ENCODE data around the gene MXRA8.

Gene MXRA8

DNA sequence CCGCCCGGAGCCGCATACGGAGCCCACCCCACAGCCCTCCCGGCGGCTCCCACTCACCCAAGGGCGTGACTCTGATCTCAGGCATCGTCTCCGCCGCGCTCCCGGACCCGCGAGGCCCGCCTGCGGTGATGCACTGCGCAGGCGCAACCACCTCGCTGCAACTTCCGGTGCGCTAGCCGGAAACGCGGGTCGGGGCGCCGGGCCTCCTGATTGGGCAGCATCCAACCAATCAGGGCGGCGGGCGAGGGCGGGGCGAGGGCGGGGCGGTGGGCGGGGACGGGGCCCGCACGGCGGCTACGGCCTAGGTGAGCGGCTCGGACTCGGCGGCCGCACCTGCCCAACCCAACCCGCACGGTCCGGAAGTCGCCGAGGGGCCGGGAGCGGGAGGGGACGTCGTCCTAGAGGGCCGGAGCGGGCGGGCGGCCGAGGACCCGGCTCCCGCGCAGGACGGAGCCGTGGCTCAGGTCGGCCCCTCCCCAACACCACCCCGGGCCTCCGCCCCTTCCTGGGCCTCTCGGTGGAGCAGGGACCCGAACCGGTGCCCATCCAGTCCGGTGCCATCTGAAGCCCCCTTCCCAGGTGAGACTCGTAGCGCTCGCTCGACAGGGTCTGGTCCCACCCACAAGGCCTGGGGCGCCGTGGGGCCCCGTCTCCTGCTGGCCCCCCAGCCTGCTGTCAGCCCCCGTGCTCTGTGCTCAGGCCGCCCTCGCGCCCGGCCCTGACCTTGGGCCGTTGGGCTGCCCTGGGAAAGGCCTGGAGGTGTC, 33.6 kb downstream of the MXRA8 start, which contains the start of the genes CPTP and INTS11:
TSS of gene CPTP (plus strand) at position 279 of the 764 bp plus-strand sequence. CDS start 2,109 bp downstream, outside the sequence.
TSS of gene INTS11 (minus strand) at position 137 of the 764 bp plus-strand sequence. CDS start at position 85, 52 bp downstream.
- peaks cover 13 to 49% (median 30%) of the 10 kb centered on the region in 3 donors for H3K36me3 ChIP-seq
- H3K27ac ChIP-seq, result peak within 1 kb of the TSS; percentile 82 to 94
- peak within 1 kb of the TSS; percentile 90 to 99 for H3K4me3 ChIP-seq
- intact Hi-C loops (cut with DNase I; ENCODE audit: low total_unique reads), result no loop called here
- H3K27me3 ChIP-seq, result no peaks in the 10 kb centered on the region
- peaks cover 0 to 59% (median 46%) of the 10 kb centered on the region in 4 donors for H3K4me1 ChIP-seq
- peak; percentile 87 to 97 for DNase-seq
- no peak for TF ChIP-seq CTCF (IDR thresholded peaks at IDR 0.05)
- no peaks in the 10 kb centered on the region for H3K9me3 ChIP-seq

DNA sequence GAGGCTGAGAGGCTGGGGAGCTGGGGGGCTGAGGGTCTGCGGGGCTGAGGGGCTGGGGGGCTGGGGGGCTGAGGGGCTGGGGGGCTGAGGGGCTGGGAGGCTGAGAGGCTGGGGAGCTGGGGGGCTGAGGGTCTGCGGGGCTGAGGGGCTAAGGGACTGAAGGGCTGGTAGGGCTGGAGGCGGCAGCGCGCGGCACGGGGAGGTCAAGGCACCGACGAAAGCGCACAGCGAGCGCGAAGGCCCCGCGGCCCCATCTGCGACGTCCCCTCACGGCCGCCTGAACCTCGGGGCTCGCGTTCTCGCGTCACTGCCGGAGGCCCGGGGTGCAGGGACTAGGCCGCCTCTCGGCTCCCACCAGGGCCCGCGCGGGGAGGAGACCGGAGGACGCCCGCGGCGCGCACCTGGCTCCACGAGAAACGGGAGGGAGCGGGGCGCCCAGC, 34.3 kb downstream of the MXRA8 start:
- Histone ChIP-seq H3K4me3 (peak overlapping the region; percentile 90 to 99), H3K27ac (peak overlapping the region; percentile 82 to 94), H3K36me3 (peaks cover 19 to 56% (median 36%) of the 10 kb centered on the region in 3 donors), H3K4me1 (peaks cover 0 to 59% (median 49%) of the 10 kb centered on the region in 4 donors), H3K9me3 (no peaks in the 10 kb centered on the region), H3K27me3 (no peaks in the 10 kb centered on the region)
- DNase-seq, result no peak
- no peak for TF ChIP-seq CTCF (IDR thresholded peaks at IDR 0.05)
- intact Hi-C loops (cut with DNase I; ENCODE audit: low total_unique reads), result no loop called here

DNA sequence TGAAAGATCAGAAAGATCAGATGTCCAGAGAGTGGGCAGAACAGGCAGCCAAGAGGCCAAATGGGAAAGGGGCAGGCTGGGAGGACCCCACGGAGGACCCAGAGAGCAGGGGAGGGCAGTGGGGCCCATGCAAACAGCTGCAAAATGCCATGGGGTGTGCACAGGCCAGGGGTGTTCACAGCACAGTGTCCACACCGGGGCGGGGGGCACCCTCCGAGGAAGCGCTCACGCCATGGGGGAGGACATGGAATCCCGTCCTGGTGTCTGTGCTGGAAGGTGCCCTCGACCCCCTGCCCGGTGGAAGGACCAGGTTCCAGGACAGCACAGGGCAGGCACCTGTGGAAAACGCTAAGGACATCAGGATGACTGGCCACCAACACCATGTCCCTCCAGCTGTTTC, 35.4 kb downstream of the MXRA8 start:
- peaks cover 0 to 68% (median 58%) of the 10 kb centered on the region in 4 donors for H3K4me1 ChIP-seq
- intact Hi-C loops (cut with DNase I; ENCODE audit: low total_unique reads), result no loop called here

DNA sequence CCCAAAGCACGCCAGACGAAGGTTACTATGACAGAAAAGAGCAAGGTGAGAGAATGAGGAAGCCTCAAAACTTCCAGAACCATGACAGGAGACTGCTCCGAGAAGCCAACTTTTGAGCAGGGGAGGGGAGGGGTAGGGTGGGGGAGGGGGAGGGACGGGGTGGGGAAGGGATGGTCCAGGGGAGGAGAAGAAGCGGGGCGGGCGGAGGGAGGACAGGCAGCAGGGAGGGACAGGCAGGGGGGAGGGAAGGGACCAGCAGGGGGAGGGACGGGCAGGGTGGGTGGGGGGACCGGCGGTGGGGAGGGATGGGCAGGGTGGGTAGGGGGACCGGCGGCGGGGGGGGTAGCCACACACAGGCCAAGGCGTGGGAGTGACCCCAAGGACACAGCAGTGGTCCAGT, 35.9 kb downstream of the MXRA8 start:
- Histone ChIP-seq H3K4me3 (no peak overlapping the region), H3K36me3 (peaks cover 14 to 48% (median 34%) of the 10 kb centered on the region in 3 donors), H3K27ac (no peak overlapping the region), H3K27me3 (no peaks in the 10 kb centered on the region), H3K9me3 (no peaks in the 10 kb centered on the region), H3K4me1 (peaks cover 0 to 73% (median 63%) of the 10 kb centered on the region in 4 donors)
- no peak for DNase-seq
- intact Hi-C loops (cut with DNase I; ENCODE audit: low total_unique reads), result no loop called here
- TF ChIP-seq CTCF (IDR thresholded peaks at IDR 0.05), result no peak

More for the DNA sequence above, 35.4 kb downstream of the MXRA8 start:
- no peak for DNase-seq
- Histone ChIP-seq H3K4me3 (no peak overlapping the region), H3K27ac (no peak overlapping the region), H3K27me3 (no peaks in the 10 kb centered on the region), H3K9me3 (no peaks in the 10 kb centered on the region), H3K36me3 (peaks cover 19 to 51% (median 38%) of the 10 kb centered on the region in 3 donors)
- no peak for TF ChIP-seq CTCF (IDR thresholded peaks at IDR 0.05)

DNA sequence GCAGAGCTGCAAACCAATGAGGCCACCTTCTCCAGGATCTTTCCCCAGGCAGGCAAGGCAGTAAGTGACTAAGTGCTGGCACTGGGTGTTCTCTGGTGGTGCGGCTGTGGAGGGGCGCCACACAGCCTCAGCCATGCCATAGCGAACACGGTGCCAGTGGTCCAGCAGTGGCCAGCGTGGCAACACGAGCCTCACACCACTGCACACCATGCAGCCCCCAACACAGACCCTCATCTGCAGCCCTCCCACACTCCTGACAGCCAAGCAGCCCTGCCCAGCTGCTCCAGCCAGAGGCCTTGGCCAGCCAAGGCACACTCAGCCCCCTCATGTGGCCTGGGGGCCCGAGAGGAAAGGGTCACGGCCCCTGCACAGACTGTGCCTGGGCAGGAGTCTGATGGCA, 36.9 kb downstream of the MXRA8 start:
- DNase-seq, result no peak
- intact Hi-C loops (cut with DNase I; ENCODE audit: low total_unique reads), result no loop called here
- no peaks in the 10 kb centered on the region for H3K9me3 ChIP-seq
- no peak overlapping the region for H3K4me3 ChIP-seq
- H3K4me1 ChIP-seq, result peaks cover 0 to 72% (median 61%) of the 10 kb centered on the region in 4 donors
- peaks cover 10 to 44% (median 32%) of the 10 kb centered on the region in 3 donors for H3K36me3 ChIP-seq
- H3K27ac ChIP-seq, result no peak overlapping the region
- no peak for TF ChIP-seq CTCF (IDR thresholded peaks at IDR 0.05)
- no peaks in the 10 kb centered on the region for H3K27me3 ChIP-seq
